CD4-positive, CD25-positive, alpha-beta regulatory T cell (primary cell): Measurements from ENCODE around the gene EIF4E1B. TPM values are rescaled to one million over a fixed set of nuclear protein-coding genes. Genes with fewer than 3 reads are reported as not detected.

Experiments used
- ATAC-seq, 2 donors: fragments of 150-1000 bp; cut with Tn5 transposase; one replicate each; pipeline ENCODE4 v1.10.0; 2021; ENCODE audit warnings: low read depth in 2 of 2, moderate number of reproducible peaks in 2 of 2, moderate library complexity in 1 of 2
- DNase-seq, 3 donors: peaks; one replicate each; pipeline versions ENCODE4 v3.0.0 to v3.0.0-alpha.2; 2012 to 2022; ENCODE audit warnings: mixed read lengths in 1 of 3
- H3K27ac ChIP-seq: one replicate; pipeline ENCODE4 v1.7.0; 2013; ENCODE audit warnings: mild to moderate bottlenecking, low read length; ENCODE audit not compliant: insufficient read depth, poor library complexity, severe bottlenecking
- H3K27me3 ChIP-seq: one replicate; pipeline ENCODE4 v1.7.0; 2013; ENCODE audit warnings: low read length; ENCODE audit not compliant: control insufficient read depth, insufficient read depth
- H3K36me3 ChIP-seq: one replicate; pipeline ENCODE4 v1.7.0; 2013; ENCODE audit warnings: mild to moderate bottlenecking, low read length, moderate library complexity; ENCODE audit not compliant: control insufficient read depth, insufficient read depth
- H3K4me1 ChIP-seq: 2 replicates; pipeline ENCODE4 v1.7.0; 2013; ENCODE audit warnings: mild to moderate bottlenecking, low read length; ENCODE audit not compliant: insufficient read depth, control insufficient read depth, poor library complexity, severe bottlenecking
- H3K4me3 ChIP-seq: one replicate; pipeline ENCODE4 v1.7.0; 2013; ENCODE audit warnings: low read depth, mild to moderate bottlenecking, low read length, moderate library complexity
- H3K9me3 ChIP-seq, 2 experiments: 1 replicate in 1 of 2; 2 replicates in 1 of 2; pipeline ENCODE4 v1.7.0; 2013; ENCODE audit warnings: low read length in 2 of 2, mild to moderate bottlenecking in 1 of 2, moderate library complexity in 1 of 2; ENCODE audit not compliant: control insufficient read depth in 2 of 2
- H3K27ac Mint-ChIP-seq, 3 donors: one replicate each; pipeline ENCODE4 v1.8.0; 2020 to 2022; ENCODE audit warnings: mild to moderate bottlenecking in 3 of 3, mixed read lengths in 3 of 3, moderate library complexity in 2 of 3
- H3K27me3 Mint-ChIP-seq: one replicate; pipeline ENCODE4 v1.8.0; 2022; ENCODE audit warnings: mild to moderate bottlenecking, mixed read lengths
- H3K36me3 Mint-ChIP-seq: one replicate; pipeline ENCODE4 v1.8.0; 2020; ENCODE audit warnings: mixed read lengths
- H3K4me1 Mint-ChIP-seq, 4 donors: one replicate each; pipeline ENCODE4 v1.8.0; 2020 to 2022; ENCODE audit warnings: mixed read lengths in 4 of 4, mild to moderate bottlenecking in 1 of 4
- H3K4me3 Mint-ChIP-seq, 4 donors: one replicate each; pipeline ENCODE4 v1.8.0; 2020 to 2022; ENCODE audit warnings: mild to moderate bottlenecking in 4 of 4, mixed read lengths in 4 of 4, moderate library complexity in 3 of 4
- H3K9me3 Mint-ChIP-seq, 7 donors: one replicate each; pipeline ENCODE4 v1.8.0; 2020 to 2022; ENCODE audit warnings: mixed read lengths in 7 of 7, mild to moderate bottlenecking in 3 of 7, moderate library complexity in 2 of 7
- polyA plus RNA-seq, 4 donors: library from polyadenylated mRNA; unstranded; fragments of 300-500 nt; fragmentation: Illumina TruSeq; gene quantifications; one replicate each; pipeline ENCODE4 v1.2.3, GENCODE V29; 2021
- total RNA-seq: library from RNA; stranded (reverse); gene quantifications from one replicate; pipeline ENCODE4 v1.2.3, GENCODE V29; 2022

The EIF4E1B gene
- not detected for total RNA-seq
- polyA plus RNA-seq, result not detected

- H3K27me3 ChIP-seq, result peaks cover 36% of the 10 kb centered on the region
- peak in 1 of 3 donors; percentile 56 for DNase-seq
Measured at GRCh38 chr5:176629853-176630680, at the start of gene EIF4E1B, which contains the start of gene SNCB. Gene EIF4E1B, plus strand, starts transcription at chr5:176630675. Its CDS starts 12,113 bp downstream, at chr5:176642788. Gene SNCB, minus strand, starts transcription at chr5:176630534. Its CDS starts 880 bp downstream, at chr5:176629654.

GRCh38 chr5:176581361-176581760 lies 49.1 kb upstream of the EIF4E1B start:
- Histone ChIP-seq H3K9me3 (peaks cover 5 to 15% of the 10 kb centered on the region in 2 experiments), H3K36me3 (no peaks in the 10 kb centered on the region), H3K27ac (no peak overlapping the region), H3K4me3 (no peak overlapping the region), H3K27me3 (no peaks in the 10 kb centered on the region), H3K4me1 (peaks cover 3% of the 10 kb centered on the region)
- Mint-ChIP-seq H3K36me3 (no peaks in the 10 kb centered on the region), H3K27ac (no peak overlapping the region), H3K4me1 (peaks cover 0 to 2% (median under 1%) of the 10 kb centered on the region in 4 donors), H3K9me3 (peaks cover 0 to 8% (median 0%) of the 10 kb centered on the region in 7 donors), H3K4me3 (no peak overlapping the region), H3K27me3 (no peaks in the 10 kb centered on the region)
- ATAC-seq (no peak), DNase-seq (no peak)

More at GRCh38 chr5:176629853-176630680, at the start of gene EIF4E1B, which contains the start of gene SNCB:
- no peak within 1 kb of the TSS for H3K4me3 ChIP-seq
- no peaks in the 10 kb centered on the region for H3K9me3 ChIP-seq
- peak; percentile 64 to 73 for ATAC-seq
- no peak within 1 kb of the TSS for H3K27ac ChIP-seq
- Mint-ChIP-seq H3K4me1 (peaks cover 0 to 18% (median 3%) of the 10 kb centered on the region in 4 donors), H3K4me3 (peak within 1 kb of the TSS in 3 of 4 donors; percentile 69 to 85 (median 71)), H3K9me3 (peaks cover 0 to 4% (median 0%) of the 10 kb centered on the region in 7 donors), H3K36me3 (no peaks in the 10 kb centered on the region), H3K27me3 (peaks cover 77% of the 10 kb centered on the region), H3K27ac (no peak within 1 kb of the TSS)
- peaks cover 17% of the 10 kb centered on the region for H3K4me1 ChIP-seq
- no peaks in the 10 kb centered on the region for H3K36me3 ChIP-seq

GRCh38 chr5:176583076-176583475 lies 47.4 kb upstream of the EIF4E1B start:
- H3K9me3 Mint-ChIP-seq, result peaks cover 0 to 8% (median 0%) of the 10 kb centered on the region in 7 donors
- peaks cover 0 to 2% (median under 1%) of the 10 kb centered on the region in 4 donors for H3K4me1 Mint-ChIP-seq
- no peaks in the 10 kb centered on the region for H3K27me3 Mint-ChIP-seq
- DNase-seq, result no peak
- no peak overlapping the region for H3K4me3 Mint-ChIP-seq
- peaks cover 3% of the 10 kb centered on the region for H3K4me1 ChIP-seq
- H3K36me3 ChIP-seq, result no peaks in the 10 kb centered on the region
- no peak for ATAC-seq
- H3K27ac ChIP-seq, result no peak overlapping the region
- H3K4me3 ChIP-seq, result no peak overlapping the region
- peaks cover 5 to 15% of the 10 kb centered on the region in 2 experiments for H3K9me3 ChIP-seq
- no peaks in the 10 kb centered on the region for H3K27me3 ChIP-seq
- H3K36me3 Mint-ChIP-seq, result no peaks in the 10 kb centered on the region
- no peak overlapping the region for H3K27ac Mint-ChIP-seq

- Mint-ChIP-seq H3K4me3 (no peak overlapping the region), H3K36me3 (no peaks in the 10 kb centered on the region), H3K27me3 (no peaks in the 10 kb centered on the region), H3K9me3 (peaks cover 0 to 10% (median 0%) of the 10 kb centered on the region in 7 donors), H3K4me1 (no peaks in the 10 kb centered on the region), H3K27ac (no peak overlapping the region)
- Histone ChIP-seq H3K36me3 (no peaks in the 10 kb centered on the region), H3K9me3 (peaks cover 5 to 15% of the 10 kb centered on the region in 2 experiments), H3K4me1 (no peaks in the 10 kb centered on the region), H3K27me3 (no peaks in the 10 kb centered on the region), H3K4me3 (no peak overlapping the region), H3K27ac (no peak overlapping the region)
- DNase-seq (no peak), ATAC-seq (no peak)
Measured at GRCh38 chr5:176587398-176587797, 43.1 kb upstream of the EIF4E1B start.

GRCh38 chr5:176588297-176588696 lies 42.2 kb upstream of the EIF4E1B start:
- no peaks in the 10 kb centered on the region for H3K4me1 ChIP-seq
- no peaks in the 10 kb centered on the region for H3K36me3 ChIP-seq
- no peaks in the 10 kb centered on the region for H3K27me3 ChIP-seq
- Mint-ChIP-seq H3K27me3 (no peaks in the 10 kb centered on the region), H3K27ac (no peak overlapping the region), H3K9me3 (peaks cover 0 to 10% (median 0%) of the 10 kb centered on the region in 7 donors), H3K36me3 (no peaks in the 10 kb centered on the region), H3K4me1 (no peaks in the 10 kb centered on the region), H3K4me3 (no peak overlapping the region)
- ATAC-seq (no peak), DNase-seq (no peak)
- H3K9me3 ChIP-seq, result peaks cover 5 to 15% of the 10 kb centered on the region in 2 experiments
- no peak overlapping the region for H3K27ac ChIP-seq
- H3K4me3 ChIP-seq, result no peak overlapping the region

- no peaks in the 10 kb centered on the region for H3K36me3 ChIP-seq
- no peaks in the 10 kb centered on the region for H3K4me1 Mint-ChIP-seq
- ATAC-seq, result no peak
Measured at GRCh38 chr5:176589039-176589769, 41.3 kb upstream of the EIF4E1B start.

GRCh38 chr5:176590035-176590717 lies 40.3 kb upstream of the EIF4E1B start:
- no peak overlapping the region for H3K4me3 Mint-ChIP-seq
- Histone ChIP-seq H3K4me3 (no peak overlapping the region), H3K4me1 (no peaks in the 10 kb centered on the region), H3K27me3 (no peaks in the 10 kb centered on the region), H3K27ac (no peak overlapping the region), H3K9me3 (peaks cover 3 to 8% of the 10 kb centered on the region in 2 experiments), H3K36me3 (no peaks in the 10 kb centered on the region)
- peaks cover 0 to 7% (median 0%) of the 10 kb centered on the region in 7 donors for H3K9me3 Mint-ChIP-seq
- H3K27me3 Mint-ChIP-seq, result no peaks in the 10 kb centered on the region
- DNase-seq, result no peak
- ATAC-seq, result no peak
- H3K36me3 Mint-ChIP-seq, result no peaks in the 10 kb centered on the region
- peaks cover 0 to 5% (median 0%) of the 10 kb centered on the region in 4 donors for H3K4me1 Mint-ChIP-seq
- H3K27ac Mint-ChIP-seq, result no peak overlapping the region

More at GRCh38 chr5:176589039-176589769, 41.3 kb upstream of the EIF4E1B start:
- no peaks in the 10 kb centered on the region for H3K4me1 ChIP-seq
- no peak overlapping the region for H3K4me3 ChIP-seq
- Mint-ChIP-seq H3K9me3 (peaks cover 0 to 5% (median 0%) of the 10 kb centered on the region in 7 donors), H3K27me3 (no peaks in the 10 kb centered on the region), H3K36me3 (no peaks in the 10 kb centered on the region), H3K4me3 (no peak overlapping the region), H3K27ac (no peak overlapping the region)
- no peak for DNase-seq
- H3K27me3 ChIP-seq, result no peaks in the 10 kb centered on the region
- H3K27ac ChIP-seq, result no peak overlapping the region
- peaks cover 5 to 15% of the 10 kb centered on the region in 2 experiments for H3K9me3 ChIP-seq
